GM12801 (cell line): ENCODE measurements around the gene KIF21B.

Source experiments
- CTCF ChIP-seq: IDR thresholded peaks from one replicate; pipeline ENCODE4 v1.5.1; 2011; ENCODE audit warnings: control low read depth; ENCODE audit not compliant: insufficient read length; ENCODE audit errors: extremely low read depth

Gene KIF21B

GRCh38 chr1:200973937-200974657, 49.4 kb downstream of the KIF21B start:
- no peak for TF ChIP-seq CTCF

- TF ChIP-seq CTCF: no peak
These were observed 50.4 kb downstream of the KIF21B start for GRCh38 chr1:200972985-200973742.

GRCh38 chr1:200971955-200972711, 51.4 kb downstream of the KIF21B start:
- no peak for TF ChIP-seq CTCF

GRCh38 chr1:200971428-200971903, 52.0 kb downstream of the KIF21B start:
- TF ChIP-seq CTCF: no peak

- TF ChIP-seq CTCF: no peak
These were observed 52.6 kb downstream of the KIF21B start for GRCh38 chr1:200970771-200971427.

- no peak for TF ChIP-seq CTCF
These were observed 53.6 kb downstream of the KIF21B start for GRCh38 chr1:200969726-200970561.
